NCI-H2227 (cell line): ENCODE results near the gene RPA3.
A peak's percentile ranks its signal among the peaks of the same experiment; 100 is the strongest.

Source experiments
- DNase-seq: peaks from one replicate; lab custom pipeline; 2025; ENCODE audit not compliant: unreplicated experiment; lab: John Stamatoyannopoulos, UW

RPA3 gene

DNA sequence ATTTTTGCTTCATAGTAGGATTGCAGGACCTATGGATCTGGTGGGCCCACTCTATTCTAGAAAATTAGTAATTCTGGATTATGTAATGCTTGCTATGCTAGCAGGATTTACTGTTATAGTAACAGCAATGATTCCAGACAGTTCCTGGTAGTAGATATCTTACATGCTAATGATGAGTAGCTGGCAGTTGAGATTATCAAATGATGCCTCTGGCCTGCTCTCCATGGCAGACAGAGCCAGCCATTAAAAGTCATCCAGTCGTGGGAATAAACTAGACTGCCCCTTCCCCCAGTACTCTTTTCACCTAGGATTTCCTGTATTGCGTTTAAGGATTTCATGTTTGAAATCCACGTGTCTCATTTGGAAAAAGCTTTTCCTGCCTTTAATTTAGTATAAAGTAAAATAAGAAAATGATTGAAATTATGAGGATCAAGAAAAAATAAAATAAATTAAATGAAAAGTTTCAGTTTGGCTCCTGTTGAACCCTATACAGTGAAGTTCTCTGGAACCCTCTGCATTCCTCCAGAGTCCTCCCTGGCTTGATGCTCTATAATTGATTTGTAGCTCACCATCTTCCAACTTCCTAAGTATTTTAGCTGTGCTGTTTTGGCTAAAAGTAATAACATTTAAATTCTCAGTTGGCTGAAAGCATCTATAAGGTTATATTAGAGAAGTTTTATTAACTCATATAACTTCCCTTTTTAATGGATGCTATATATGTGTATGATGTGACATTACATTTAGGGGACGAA is 63.3 kb downstream of the RPA3 start:
- no peak for DNase-seq

- DNase-seq, result peak; percentile 7
These were observed 64.7 kb downstream of the RPA3 start for GRCh38 chr7:7653593-7654187.

GRCh38 chr7:7652798-7653540 is 65.4 kb downstream of the RPA3 start:
- DNase-seq, result no peak

DNA sequence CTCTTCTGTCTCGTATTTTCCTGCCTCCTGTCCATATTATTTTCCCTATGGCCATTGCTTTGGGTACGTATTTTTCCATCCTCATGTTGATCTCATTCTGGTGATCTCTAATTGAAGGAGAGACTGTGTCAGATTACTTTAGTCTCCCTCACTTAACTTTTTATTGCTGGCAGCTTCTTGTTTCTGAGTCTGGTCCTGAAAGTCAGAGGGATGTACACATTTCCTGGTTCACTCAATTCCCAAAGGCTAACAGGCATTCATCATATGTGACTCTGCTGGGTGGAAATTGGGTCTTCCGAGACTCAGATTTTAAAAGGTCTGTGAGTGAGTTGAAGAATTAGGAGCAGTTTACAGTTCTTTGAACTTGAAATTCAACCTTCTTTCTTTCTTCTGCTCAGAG is 66.9 kb downstream of the RPA3 start:
- no peak for DNase-seq

- DNase-seq, result no peak
These were observed 67.7 kb downstream of the RPA3 start for GRCh38 chr7:7650682-7651206.

- DNase-seq, result no peak
These were observed 70.8 kb downstream of the RPA3 start for GRCh38 chr7:7647495-7648036.

DNA sequence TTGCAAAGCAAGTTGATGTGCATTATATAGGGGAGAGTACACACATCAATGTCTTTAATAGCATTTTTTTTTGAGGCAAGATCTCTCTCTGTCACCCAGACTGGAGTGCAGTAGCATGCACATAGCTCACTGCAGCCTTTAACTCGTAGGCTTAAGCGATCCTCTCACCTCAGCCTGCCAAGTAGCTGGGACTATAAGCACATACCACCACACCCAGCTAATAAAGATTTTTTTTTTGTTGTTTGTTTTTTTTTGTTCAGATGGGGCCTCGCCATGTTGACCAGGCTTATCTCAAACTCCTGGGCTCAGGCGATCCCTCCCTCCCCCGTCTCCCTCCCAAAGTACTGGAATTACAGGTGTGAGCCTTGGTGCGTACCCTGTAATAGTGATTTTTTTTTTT is 76.3 kb downstream of the RPA3 start:
- DNase-seq, result no peak

GRCh38 chr7:7641129-7641663 is 77.2 kb downstream of the RPA3 start:
- DNase-seq, result peak; percentile 35

DNA sequence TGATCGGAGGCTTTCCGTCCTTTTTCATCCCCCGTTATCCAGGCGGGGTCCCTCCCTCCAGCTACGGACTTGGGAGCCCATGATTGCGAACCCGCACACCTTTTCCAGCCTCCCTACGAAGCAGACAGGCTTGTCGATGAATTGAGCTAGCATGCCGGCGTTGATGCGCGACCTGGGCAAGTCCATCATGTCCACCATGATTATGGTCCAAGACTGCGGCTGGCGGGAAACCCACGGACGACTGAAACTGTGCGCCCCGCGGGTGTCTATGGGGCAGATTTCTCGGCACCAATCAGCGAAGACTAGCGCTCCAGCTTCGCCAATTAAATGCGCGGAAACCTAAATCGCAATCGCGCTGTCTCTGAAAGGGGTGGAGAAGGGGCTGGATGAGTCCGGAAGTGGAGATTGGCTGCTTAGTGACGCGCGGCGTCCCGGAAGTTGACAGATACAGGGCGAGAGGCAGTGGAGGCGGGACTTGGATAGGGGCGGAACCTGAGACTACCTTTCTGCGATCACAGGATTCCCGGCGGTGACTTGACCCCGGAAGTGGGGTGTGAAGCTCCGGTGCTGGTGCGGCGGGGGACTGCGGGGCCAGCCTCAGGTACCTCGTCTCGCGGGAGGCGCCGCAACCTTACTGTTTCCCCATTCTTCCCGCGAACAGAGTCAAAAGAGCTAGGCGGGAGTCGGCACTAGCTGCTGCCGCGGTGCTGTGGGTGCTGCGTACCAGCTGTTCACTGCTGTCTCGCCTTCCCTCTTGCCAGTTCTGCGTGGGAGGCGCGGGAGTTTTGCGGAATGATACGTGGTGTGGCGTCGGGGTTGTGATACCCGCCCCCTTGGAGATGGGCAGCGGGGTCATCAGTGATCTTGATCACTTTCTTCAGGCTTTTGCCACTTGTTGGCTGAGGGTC is 77.9 kb downstream of the RPA3 start, which contains the start of gene UMAD1:
Gene UMAD1 (plus strand): TSS at position 532 of the 908 bp plus-strand sequence. CDS start 32,620 bp downstream, outside the sequence.
- peak; percentile 99 for DNase-seq

GRCh38 chr7:7639847-7640220 is 78.6 kb downstream of the RPA3 start:
- DNase-seq, result peak; percentile 59

DNA sequence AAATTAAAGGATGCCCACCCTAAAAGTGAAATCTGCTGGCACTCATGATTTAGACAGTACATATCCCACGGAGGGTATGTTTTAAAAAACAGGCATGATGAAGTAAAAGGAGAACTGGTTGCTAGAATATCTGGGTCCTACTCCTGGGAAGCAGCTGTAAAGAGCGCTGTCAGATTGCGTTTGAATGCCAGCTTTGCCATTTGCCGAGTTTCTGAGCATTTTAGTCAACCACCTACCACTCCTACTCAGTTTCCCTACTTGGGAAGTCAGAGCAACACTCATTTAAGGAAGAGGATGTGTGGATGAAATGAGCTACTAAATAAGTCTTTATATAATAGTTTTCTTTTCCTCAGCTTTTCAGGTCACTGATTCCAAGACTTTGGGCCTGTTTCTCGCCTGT is 79.0 kb downstream of the RPA3 start:
- DNase-seq, result no peak

GRCh38 chr7:7630626-7631329 is 87.6 kb downstream of the RPA3 start:
- DNase-seq, result no peak

DNA sequence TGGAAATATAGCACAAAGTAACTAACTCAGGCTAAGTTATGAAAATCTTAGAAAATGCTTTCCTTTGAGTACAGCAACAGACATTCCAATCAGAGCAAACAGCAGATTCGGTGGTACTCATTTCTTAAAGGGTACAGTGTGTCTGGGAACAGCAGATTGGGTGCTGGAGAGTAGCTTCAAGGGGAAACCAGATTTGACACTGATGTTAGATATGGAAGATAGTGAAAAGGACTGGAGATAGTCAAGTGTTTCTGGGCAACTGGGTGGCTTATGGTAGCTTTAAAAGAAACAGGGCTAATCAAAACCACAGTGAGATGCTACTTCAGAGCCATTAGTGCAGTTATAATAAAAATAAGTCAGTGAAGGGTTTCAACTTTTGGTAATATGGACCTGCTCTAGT is 89.9 kb downstream of the RPA3 start:
- no peak for DNase-seq

DNA sequence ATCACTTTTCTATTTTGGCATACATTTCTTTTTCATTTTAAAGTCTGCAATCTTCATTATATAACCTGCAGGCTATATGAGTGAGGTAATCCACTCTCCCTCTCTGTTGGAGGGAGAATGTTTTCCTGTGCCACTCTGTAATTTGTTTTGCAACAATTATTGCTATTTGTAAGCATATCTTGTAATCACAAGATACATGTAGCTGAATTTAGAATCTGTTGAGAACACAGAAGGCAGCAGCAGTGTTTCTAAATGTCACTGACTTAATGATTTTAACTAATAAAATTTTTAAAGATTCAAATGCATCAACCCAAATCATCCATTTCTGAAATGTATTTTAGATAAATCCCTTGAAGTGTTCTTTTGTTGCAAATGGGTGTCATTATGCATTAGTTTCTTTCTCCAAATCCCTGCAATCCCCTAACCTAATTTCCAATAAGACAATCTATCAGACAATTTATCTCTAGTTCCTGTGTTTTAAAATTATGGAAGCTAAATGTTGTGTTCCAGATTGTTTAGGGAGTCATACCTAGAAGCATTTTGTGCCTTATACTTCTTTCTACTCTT is 97.7 kb downstream of the RPA3 start:
- DNase-seq, result no peak

DNA sequence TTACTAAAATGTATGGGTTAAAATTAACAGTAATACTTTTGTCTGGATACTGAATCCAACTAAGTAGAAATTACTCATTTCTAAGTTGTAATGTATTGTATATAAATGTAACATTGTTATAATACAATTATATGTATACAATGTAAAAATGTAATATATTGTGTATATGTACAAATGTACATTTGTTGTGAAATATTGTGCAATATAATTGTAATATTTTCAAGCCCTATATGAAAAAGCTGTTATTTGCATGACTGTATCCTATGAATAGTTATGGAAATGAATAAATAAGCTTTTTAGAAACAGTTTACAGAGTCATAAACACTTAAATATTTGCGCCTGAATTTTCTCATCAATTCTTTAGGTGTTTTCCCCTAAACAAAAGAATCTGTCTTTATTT is 98.2 kb downstream of the RPA3 start:
- DNase-seq, result no peak

DNA sequence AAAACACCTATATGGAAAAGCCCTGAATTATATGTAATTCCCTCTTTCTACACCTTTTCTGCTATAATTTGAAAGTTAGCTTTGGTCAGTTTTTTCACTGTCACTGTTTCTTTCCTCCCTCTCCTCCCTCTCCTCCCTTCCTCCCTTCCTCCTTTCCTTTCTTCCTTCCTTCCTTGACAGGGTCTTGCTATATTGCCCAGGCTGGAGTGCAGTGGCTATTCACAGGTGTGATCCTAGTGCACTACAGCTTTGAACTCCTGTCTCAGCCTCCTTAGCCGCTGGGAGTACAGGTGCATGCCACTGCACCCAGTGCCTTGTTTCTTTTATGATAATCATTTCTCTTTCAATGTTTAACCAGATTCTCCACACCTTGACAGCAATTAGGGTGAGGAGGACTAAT is 100.0 kb downstream of the RPA3 start:
- DNase-seq, result no peak

DNA sequence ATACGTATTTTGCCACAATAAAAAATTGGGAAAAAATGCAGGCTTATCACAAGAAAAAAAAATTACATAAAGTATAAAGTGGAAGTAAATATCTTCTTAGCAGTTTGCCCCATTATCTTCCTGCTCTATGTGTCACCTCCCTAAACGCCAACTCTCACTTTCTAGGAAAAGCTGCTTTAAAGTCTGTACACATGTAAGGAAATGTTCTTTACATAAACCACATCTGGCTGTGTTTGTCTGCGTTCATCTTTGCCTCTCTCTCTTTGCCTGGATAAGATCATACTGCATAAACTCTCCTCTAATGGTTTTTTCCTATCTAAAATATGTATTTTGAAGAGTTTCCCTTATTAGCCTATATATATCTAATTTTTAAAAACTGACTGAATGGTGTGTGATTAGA is 100.9 kb downstream of the RPA3 start:
- DNase-seq, result no peak

DNA sequence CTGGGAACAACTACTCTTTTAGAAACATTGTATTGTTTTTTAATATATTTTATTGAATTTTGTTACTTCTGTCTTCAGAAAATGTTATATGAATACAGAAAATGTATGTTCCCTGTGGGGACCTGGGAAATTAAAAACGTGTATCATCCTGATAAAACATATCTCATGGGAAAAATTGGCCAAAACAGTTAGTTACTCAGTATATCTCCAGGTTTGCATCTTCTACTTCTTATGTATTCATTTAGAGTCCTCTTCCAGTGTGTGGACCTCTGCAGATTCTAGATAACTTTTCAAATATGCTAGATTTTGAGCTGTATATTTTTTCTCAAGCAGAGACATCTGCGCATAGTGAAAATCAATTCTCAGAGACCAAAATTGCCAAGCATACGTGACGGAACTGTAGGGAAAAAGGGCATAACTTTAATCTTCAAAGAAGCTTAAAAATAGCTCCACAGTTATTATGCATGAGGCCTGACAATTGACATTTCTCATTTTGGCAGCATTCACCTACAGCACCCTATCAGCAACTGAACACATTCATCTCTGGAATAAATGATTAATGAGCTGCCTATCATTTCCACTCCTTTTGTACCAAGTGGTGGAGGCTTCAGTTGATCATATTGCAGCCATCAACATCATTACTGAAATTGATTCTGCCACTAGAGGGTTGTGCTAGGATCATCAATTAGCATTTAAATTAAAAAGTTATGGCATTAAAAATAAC is 104.2 kb downstream of the RPA3 start:
- DNase-seq, result no peak

DNA sequence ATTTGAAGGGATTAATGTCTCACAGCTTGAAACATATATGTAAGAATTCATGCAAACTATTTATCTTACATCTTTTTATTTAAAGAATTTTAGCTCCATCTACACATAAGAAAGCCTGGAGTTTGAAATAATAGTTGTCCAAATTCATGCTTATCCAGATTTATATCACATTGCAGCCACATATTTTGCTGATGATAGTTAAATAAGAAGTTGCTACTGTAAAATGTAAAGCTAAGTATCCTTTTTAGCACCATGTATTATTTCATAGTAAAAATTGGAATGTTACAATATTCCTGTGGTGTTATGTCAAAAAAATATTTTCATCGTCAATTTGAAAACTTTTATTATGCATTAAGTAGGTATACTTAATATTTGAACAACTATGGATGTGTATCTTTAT is 105.2 kb downstream of the RPA3 start:
- DNase-seq, result no peak
